CD14-positive monocyte (primary cell): ENCODE data around the gene KLHL10. TPM values are rescaled to one million over a fixed set of nuclear protein-coding genes. Genes with fewer than 3 reads are reported as not detected.
"Not testable (repeated sequence)": the region's sequence is repeated elsewhere in the genome, so short reads cannot be mapped to it uniquely, and the experiment has no call there.

Experiments used
- DNase-seq, 3 donors: peaks; one replicate each; pipeline ENCODE4 v3.0.0-alpha.2; 2011 to 2022
- H2AFZ ChIP-seq: 2 replicates; pipeline ENCODE4 v1.6.0; 2012; ENCODE audit warnings: mild to moderate bottlenecking, low read depth, low read length, inconsistent platforms; ENCODE audit not compliant: insufficient read depth, poor library complexity, severe bottlenecking
- H3K27ac ChIP-seq, 2 donors: 1 replicate in 1 of 2; 2 replicates in 1 of 2; pipeline ENCODE4 v1.5.1; 2012 to 2013; ENCODE audit warnings: low read length in 2 of 2, control low read depth in 1 of 2, inconsistent platforms in 1 of 2, low read depth in 1 of 2, mild to moderate bottlenecking in 1 of 2
- H3K27me3 ChIP-seq, 2 donors: one replicate each; pipeline versions ENCODE4 v1.6.0 to v1.6.1; 2011 to 2013; ENCODE audit warnings: low read length in 2 of 2; ENCODE audit not compliant: control insufficient read depth in 2 of 2, insufficient read depth in 2 of 2
- H3K36me3 ChIP-seq, 2 donors: replicated peaks in 1 of 2; 1 replicate in 1 of 2; 2 replicates in 1 of 2; pipeline versions ENCODE4 v1.5.1 to v1.6.1; 2012 to 2013; ENCODE audit warnings: low read length in 2 of 2, control low read depth in 1 of 2, inconsistent platforms in 1 of 2, mild to moderate bottlenecking in 1 of 2; ENCODE audit not compliant: insufficient read depth in 2 of 2, control insufficient read depth in 1 of 2
- H3K4me1 ChIP-seq, 2 donors: 1 replicate in 1 of 2; 2 replicates in 1 of 2; pipeline versions ENCODE4 v1.5.1 to v1.6.1; 2012 to 2013; ENCODE audit warnings: low read length in 2 of 2, control low read depth in 1 of 2, inconsistent platforms in 1 of 2, mild to moderate bottlenecking in 1 of 2, moderate library complexity in 1 of 2; ENCODE audit not compliant: insufficient read depth in 2 of 2, control insufficient read depth in 1 of 2
- H3K4me2 ChIP-seq: replicated peaks from 2 replicates; pipeline ENCODE3; 2012; ENCODE audit warnings: low read length, moderate library complexity, mild to moderate bottlenecking; ENCODE audit not compliant: poor library complexity, severe bottlenecking; ENCODE audit errors: extremely low read depth
- H3K4me3 ChIP-seq, 3 experiments: fragments of 200-600 bp in 1 of 3; sonication (generic) in 1 of 3; replicated peaks in 1 of 3; 1 replicate in 2 of 3; 2 replicates in 1 of 3; pipeline ENCODE4 v1.5.1; 2011 to 2013; ENCODE audit warnings: low read length in 3 of 3, mild to moderate bottlenecking in 3 of 3, control low read depth in 2 of 3, low read depth in 2 of 3, inconsistent platforms in 1 of 3, moderate library complexity in 1 of 3
- H3K79me2 ChIP-seq: 2 replicates; pipeline ENCODE4 v1.6.0; 2012; ENCODE audit warnings: mild to moderate bottlenecking, control low read depth, inconsistent platforms, low read length, moderate library complexity; ENCODE audit not compliant: insufficient read depth
- H3K9ac ChIP-seq: 2 replicates; pipeline ENCODE4 v1.6.0; 2017; ENCODE audit warnings: low read length, mild to moderate bottlenecking; ENCODE audit not compliant: insufficient read depth, poor library complexity, severe bottlenecking
- H3K9me3 ChIP-seq, 2 donors: replicated peaks in 1 of 2; 1 replicate in 1 of 2; 2 replicates in 1 of 2; pipeline versions ENCODE4 v1.5.1 to v1.6.1; 2012 to 2013; ENCODE audit warnings: low read length in 2 of 2, control low read depth in 1 of 2; ENCODE audit not compliant: control insufficient read depth in 1 of 2, insufficient read depth in 1 of 2
- H4K20me1 ChIP-seq: 2 replicates; pipeline ENCODE4 v1.6.0; 2012; ENCODE audit warnings: mild to moderate bottlenecking, low read length, control low read depth, moderate library complexity; ENCODE audit not compliant: insufficient read depth
- H3K27ac Mint-ChIP-seq, 7 donors: one replicate each; pipeline ENCODE4 v1.8.0; 2020; ENCODE audit warnings: mild to moderate bottlenecking in 7 of 7, mixed read lengths in 7 of 7, moderate library complexity in 6 of 7, inconsistent platforms in 2 of 7
- H3K27me3 Mint-ChIP-seq, 3 donors: one replicate each; pipeline ENCODE4 v1.8.0; 2021 to 2022; ENCODE audit warnings: low read depth in 3 of 3, mild to moderate bottlenecking in 3 of 3, mixed read lengths in 3 of 3, moderate library complexity in 3 of 3, inconsistent platforms in 1 of 3
- H3K36me3 Mint-ChIP-seq, 2 donors: one replicate each; pipeline ENCODE4 v1.8.0; 2020; ENCODE audit warnings: mixed read lengths in 2 of 2, inconsistent platforms in 1 of 2, mild to moderate bottlenecking in 1 of 2
- H3K4me1 Mint-ChIP-seq: one replicate; pipeline ENCODE4 v1.8.0; 2020; ENCODE audit warnings: mild to moderate bottlenecking, mixed read lengths
- H3K4me3 Mint-ChIP-seq, 2 donors: one replicate each; pipeline ENCODE4 v1.8.0; 2020; ENCODE audit warnings: mild to moderate bottlenecking in 2 of 2, mixed read lengths in 2 of 2, moderate library complexity in 1 of 2
- H3K9me3 Mint-ChIP-seq, 7 donors: one replicate each; pipeline ENCODE4 v1.8.0; 2020 to 2022; ENCODE audit warnings: mixed read lengths in 7 of 7, mild to moderate bottlenecking in 6 of 7, moderate library complexity in 6 of 7, inconsistent platforms in 2 of 7
- CTCF ChIP-seq: fragments of 200-600 bp; IDR thresholded peaks from one replicate; pipeline ENCODE4 v1.8.0; 2022; ENCODE audit warnings: antibody characterized with exemption, mild to moderate bottlenecking
- WGBS: methylation state at CpG from one replicate; pipeline ENCODE4 v1.1.5; 2013; ENCODE audit warnings: missing lambda C conversion rate; ENCODE audit not compliant: insufficient coverage; 5-methylcytosine and 5-hydroxymethylcytosine counted together
- intact Hi-C, 2 donors: fragments of 100-400 bp; cut with micrococcal nuclease; formaldehyde crosslinking; loops; one replicate each; pipeline versions ENCODE4 v1.15.0 to v1.15.1; 2023
- polyA plus RNA-seq, 3 donors: library from polyadenylated mRNA; depleted of rRNA in 1 of 3; unstranded in 2 of 3; stranded (reverse) in 1 of 3; fragments of 300-500 nt in 2 of 3; fragments of >200 nt in 1 of 3; fragmentation: Illumina TruSeq in 2 of 3; gene quantifications; 1 replicate in 2 of 3; 2 replicates in 1 of 3; pipeline ENCODE4 v1.2.3, GENCODE V29; 2012 to 2021

Gene KLHL10
- polyA plus RNA-seq, 3 donors = 0.15 TPM; not detected in 2

GRCh38 chr17:41849251-41849990 lies 11.8 kb downstream of the KLHL10 start:
- H3K36me3 ChIP-seq = peaks cover 21 to 54% of the 10 kb centered on the region in 2 donors
- Mint-ChIP-seq H3K9me3 (peaks cover 0 to 2% (median 0%) of the 10 kb centered on the region in 7 donors), H3K4me1 (peaks cover 11% of the 10 kb centered on the region), H3K4me3 (no peak overlapping the region), H3K36me3 (peaks cover 33 to 46% of the 10 kb centered on the region in 2 donors), H3K27me3 (peaks cover 0 to 2% (median 0%) of the 10 kb centered on the region in 3 donors), H3K27ac (no peak overlapping the region)
- no peak overlapping the region for H3K27ac ChIP-seq
- DNase-seq = no peak
- H2AFZ ChIP-seq = no peak overlapping the region
- H3K9me3 ChIP-seq = no peaks in the 10 kb centered on the region
- no peak overlapping the region for H3K4me2 ChIP-seq
- no peak overlapping the region for H3K4me3 ChIP-seq
- WGBS = 100% methylated on average over 1 of the region's 4 CpGs
- H3K9ac ChIP-seq = no peak overlapping the region
- H3K79me2 ChIP-seq = peaks cover 34% of the 10 kb centered on the region
- no peak for TF ChIP-seq CTCF
- no peaks in the 10 kb centered on the region for H3K4me1 ChIP-seq
- no peaks in the 10 kb centered on the region for H3K27me3 ChIP-seq
- peaks cover 27% of the 10 kb centered on the region for H4K20me1 ChIP-seq
- intact Hi-C loops = no loop called here

- H3K27me3 ChIP-seq, H3K4me1 ChIP-seq, H3K9me3 ChIP-seq, H3K9me3 Mint-ChIP-seq, H3K27ac ChIP-seq, H3K4me2 ChIP-seq, H3K27me3 Mint-ChIP-seq, H3K4me3 Mint-ChIP-seq, DNase-seq, H3K27ac Mint-ChIP-seq, intact Hi-C loops, H3K4me3 ChIP-seq, H3K9ac ChIP-seq, H2AFZ ChIP-seq: not testable (repeated sequence)
- H3K79me2 ChIP-seq = peaks cover 37% of the 10 kb centered on the region
- Mint-ChIP-seq H3K36me3 (peaks cover 39 to 54% of the 10 kb centered on the region in 2 donors), H3K4me1 (peaks cover 12% of the 10 kb centered on the region)
- peaks cover 27% of the 10 kb centered on the region for H4K20me1 ChIP-seq
- H3K36me3 ChIP-seq = peaks cover 25 to 63% of the 10 kb centered on the region in 2 donors
- 100% methylated on average over 1 of the region's 14 CpGs for WGBS
Observed at GRCh38 chr17:41851382-41851781, 13.8 kb downstream of the KLHL10 start.
